Stomach (tissue), 4 donors: ENCODE data around the gene CCDC6.

Experiments used
- POLR2A ChIP-seq, 4 donors: fragments of 450-650 bp; IDR thresholded peaks; one replicate each; pipeline ENCODE4 v1.6.1; 2016; ENCODE audit warnings: antibody characterized with exemption in 4 of 4, control low read depth in 2 of 4, mild to moderate bottlenecking in 1 of 4, moderate library complexity in 1 of 4
- POLR2AphosphoS5 ChIP-seq, 3 donors: sonication (generic); formaldehyde crosslinking; IDR thresholded peaks; one replicate each; pipeline ENCODE4 v1.6.1; 2016; ENCODE audit warnings: antibody characterized with exemption in 3 of 3
- TF ChIP-seq, protein P1 (sequence below), 7 experiments: fragments of 450-650 bp in 4 of 7; fragments of 200-600 bp in 3 of 7; sonication (generic) in 3 of 7; IDR thresholded peaks; one replicate each; pipeline ENCODE4 v1.5.1; 2016 to 2019; ENCODE audit warnings: antibody characterized with exemption in 7 of 7, control low read depth in 2 of 7, mild to moderate bottlenecking in 1 of 7

GRCh38 chr10:59868696-59869593, 37.4 kb downstream of the CCDC6 start:
- TF ChIP-seq, protein P1, sequence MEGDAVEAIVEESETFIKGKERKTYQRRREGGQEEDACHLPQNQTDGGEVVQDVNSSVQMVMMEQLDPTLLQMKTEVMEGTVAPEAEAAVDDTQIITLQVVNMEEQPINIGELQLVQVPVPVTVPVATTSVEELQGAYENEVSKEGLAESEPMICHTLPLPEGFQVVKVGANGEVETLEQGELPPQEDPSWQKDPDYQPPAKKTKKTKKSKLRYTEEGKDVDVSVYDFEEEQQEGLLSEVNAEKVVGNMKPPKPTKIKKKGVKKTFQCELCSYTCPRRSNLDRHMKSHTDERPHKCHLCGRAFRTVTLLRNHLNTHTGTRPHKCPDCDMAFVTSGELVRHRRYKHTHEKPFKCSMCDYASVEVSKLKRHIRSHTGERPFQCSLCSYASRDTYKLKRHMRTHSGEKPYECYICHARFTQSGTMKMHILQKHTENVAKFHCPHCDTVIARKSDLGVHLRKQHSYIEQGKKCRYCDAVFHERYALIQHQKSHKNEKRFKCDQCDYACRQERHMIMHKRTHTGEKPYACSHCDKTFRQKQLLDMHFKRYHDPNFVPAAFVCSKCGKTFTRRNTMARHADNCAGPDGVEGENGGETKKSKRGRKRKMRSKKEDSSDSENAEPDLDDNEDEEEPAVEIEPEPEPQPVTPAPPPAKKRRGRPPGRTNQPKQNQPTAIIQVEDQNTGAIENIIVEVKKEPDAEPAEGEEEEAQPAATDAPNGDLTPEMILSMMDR (IDR thresholded peaks at IDR 0.05) = no peak
- no peak for TF ChIP-seq POLR2A (IDR thresholded peaks at IDR 0.05)
- no peak for TF ChIP-seq POLR2AphosphoS5 (IDR thresholded peaks at IDR 0.05)
